Omental fat pad (tissue), 4 donors: ENCODE results near the gene CCND1. TPM values are rescaled to one million over a fixed set of nuclear protein-coding genes. Genes with fewer than 3 reads are reported as not detected.

Experiments
- ATAC-seq: fragments of 150-250 bp; one replicate; pipeline ENCODE4 v1.9.1; 2016; ENCODE audit warnings: mild to moderate bottlenecking, moderate library complexity; ENCODE audit not compliant: low FRiP score
- DNase-seq: peaks from one replicate; pipeline ENCODE4 v3.0.0-alpha.2; 2019; ENCODE audit warnings: low spot score
- CTCF ChIP-seq, 3 donors: fragments of 450-650 bp; IDR thresholded peaks; one replicate each; pipeline ENCODE4 v1.5.1; 2016 to 2017; ENCODE audit warnings: antibody characterized with exemption in 3 of 3, mild to moderate bottlenecking in 3 of 3, moderate library complexity in 2 of 3
- total RNA-seq, 4 donors: library from RNA; depleted of rRNA; stranded (reverse); fragments of >200 nt; gene quantifications; one replicate each; pipeline ENCODE4 v1.1.0, GENCODE V29; 2016

The CCND1 gene
- total RNA-seq, 4 donors from 2014 or later: 40.3 to 216 (median 58.2) TPM

- ATAC-seq: no peak
- no peak for TF ChIP-seq CTCF (IDR thresholded peaks at IDR 0.05)
Observed at GRCh38 chr11:69599502-69599901, 41.5 kb upstream of the CCND1 start.

GRCh38 chr11:69600001-69600400 is 41.0 kb upstream of the CCND1 start:
- no peak for TF ChIP-seq CTCF (IDR thresholded peaks at IDR 0.05)
- no peak for ATAC-seq
- no peak for DNase-seq

More at GRCh38 chr11:69599502-69599901, 41.5 kb upstream of the CCND1 start:
- no peak for DNase-seq

GRCh38 chr11:69601011-69601975 is 39.7 kb upstream of the CCND1 start:
- TF ChIP-seq CTCF (IDR thresholded peaks at IDR 0.05): no peak
- ATAC-seq: peak; percentile 37
- no peak for DNase-seq

GRCh38 chr11:69603111-69603836 is 37.7 kb upstream of the CCND1 start:
- no peak for ATAC-seq
- TF ChIP-seq CTCF (IDR thresholded peaks at IDR 0.05): no peak
- no peak for DNase-seq

GRCh38 chr11:69604055-69604454 is 36.9 kb upstream of the CCND1 start:
- no peak for TF ChIP-seq CTCF (IDR thresholded peaks at IDR 0.05)
- DNase-seq (no peak), ATAC-seq (no peak)

GRCh38 chr11:69605737-69606526 is 35.0 kb upstream of the CCND1 start:
- DNase-seq: no peak
- no peak for ATAC-seq
- no peak for TF ChIP-seq CTCF (IDR thresholded peaks at IDR 0.05)
